Activated T-cell treated with anti-CD3 and anti-CD28 coated beads, Interleukin-2, amount 50 U/mL, for 4 hours (primary cell): Measurements from ENCODE around the gene GMCL2. TPM values are rescaled to one million over a fixed set of nuclear protein-coding genes. Genes with fewer than 3 reads are reported as not detected.

Experiments
- ATAC-seq, 2 donors: fragments of 200-7000 bp; cut with Tn5 transposase; one replicate each; pipeline ENCODE4 v1.10.0; 2021
- DNase-seq: peaks from one replicate; pipeline ENCODE4 v3.0.0-alpha.2; 2020
- H3K27me3 Mint-ChIP-seq: one replicate; pipeline ENCODE4 v1.8.0; 2021; ENCODE audit warnings: low read depth, mixed read lengths
- H3K36me3 Mint-ChIP-seq: one replicate; pipeline ENCODE4 v1.8.0; 2022; ENCODE audit warnings: mixed read lengths; ENCODE audit not compliant: insufficient read depth
- H3K4me1 Mint-ChIP-seq: one replicate; pipeline ENCODE4 v1.8.0; 2021; ENCODE audit warnings: low read depth, mixed read lengths
- H3K4me3 Mint-ChIP-seq: one replicate; pipeline ENCODE4 v1.8.0; 2021; ENCODE audit warnings: mild to moderate bottlenecking, moderate library complexity, mixed read lengths
- H3K9me3 Mint-ChIP-seq: one replicate; pipeline ENCODE4 v1.8.0; 2021; ENCODE audit warnings: mixed read lengths
- total RNA-seq, 3 donors: library from RNA; stranded (reverse); gene quantifications; one replicate each; pipeline ENCODE4 v1.2.1, GENCODE V29; 2021

Gene GMCL2
- total RNA-seq, 3 donors from 2014 or later: not detected

GRCh38 chr5:178137991-178138390, 49.2 kb downstream of the GMCL2 start:
- ATAC-seq (no peak), DNase-seq (no peak)
- Mint-ChIP-seq H3K27me3 (no peaks in the 10 kb centered on the region), H3K4me1 (peaks cover 10% of the 10 kb centered on the region), H3K36me3 (peaks cover 31% of the 10 kb centered on the region), H3K4me3 (no peak overlapping the region), H3K9me3 (no peaks in the 10 kb centered on the region)

- Mint-ChIP-seq H3K4me1 (peaks cover 15% of the 10 kb centered on the region), H3K9me3 (no peaks in the 10 kb centered on the region), H3K36me3 (peaks cover 24% of the 10 kb centered on the region), H3K27me3 (no peaks in the 10 kb centered on the region), H3K4me3 (no peak overlapping the region)
- DNase-seq (no peak), ATAC-seq (no peak)
These were observed 50.2 kb downstream of the GMCL2 start for GRCh38 chr5:178136990-178137389.

Other genes with a start within 250 kb of the GMCL2 start
- not detected for gene PROP1, start 191.1 kb downstream of the GMCL2 start, total RNA-seq
- gene N4BP3, start 73.8 kb downstream of the GMCL2 start, total RNA-seq: 1 to 10 TPM; 6.4 to 7.8 (median 7.6) TPM
- gene RMND5B, start 56.4 kb downstream of the GMCL2 start, total RNA-seq: 10 to 100 TPM; 34.6 to 41.2 (median 35.8) TPM
- 100 to 1,000 TPM; 373 to 417 (median 409) TPM for gene NHP2, start 33.5 kb downstream of the GMCL2 start, total RNA-seq
- 100 to 1,000 TPM; 646 to 699 (median 679) TPM for gene HNRNPAB, start 17.2 kb upstream of the GMCL2 start, total RNA-seq
- 10 to 100 TPM; 46.7 to 53.2 (median 49.7) TPM for gene PHYKPL, start 45.4 kb upstream of the GMCL2 start, total RNA-seq